Esophagus muscularis mucosa (tissue), 4 donors: ENCODE data around the gene SLC25A3. TPM values are rescaled to one million over a fixed set of nuclear protein-coding genes. Genes with fewer than 3 reads are reported as not detected.
"Not testable (repeated sequence)": the region's sequence is repeated elsewhere in the genome, so short reads cannot be mapped to it uniquely, and the experiment has no call there.

ENCODE experiments used
- DNase-seq: peaks from one replicate; pipeline ENCODE4 v3.0.0-alpha.2; 2017; ENCODE audit errors: extremely low spot score
- H3K27ac ChIP-seq, 4 donors: fragments of 200-600 bp; sonication (generic); replicated peaks in 1 of 4; 1 replicate in 3 of 4; 2 replicates in 1 of 4; pipeline ENCODE4 v1.5.1; 2016 to 2019; ENCODE audit warnings: mild to moderate bottlenecking in 1 of 4
- H3K27me3 ChIP-seq, 4 donors: fragments of 200-600 bp; sonication (generic); one replicate each; pipeline versions ENCODE4 v1.5.1 to v1.6.0; 2016 to 2019
- H3K36me3 ChIP-seq, 4 donors: fragments of 200-600 bp; sonication (generic); one replicate each; pipeline ENCODE4 v1.5.1; 2016 to 2019
- H3K4me1 ChIP-seq, 4 donors: fragments of 200-600 bp; sonication (generic); one replicate each; pipeline ENCODE4 v1.5.1; 2016 to 2019
- H3K4me3 ChIP-seq, 4 donors: fragments of 200-600 bp; sonication (generic); 1 replicate in 2 of 4; 2 replicates in 2 of 4; pipeline ENCODE4 v1.5.1; 2016 to 2019; ENCODE audit warnings: mild to moderate bottlenecking in 4 of 4, moderate library complexity in 1 of 4
- H3K9me3 ChIP-seq, 4 donors: fragments of 200-600 bp; sonication (generic); 1 replicate in 3 of 4; 2 replicates in 1 of 4; pipeline ENCODE4 v1.5.1; 2016 to 2019
- EP300 ChIP-seq: sonication (generic); formaldehyde crosslinking; IDR thresholded peaks from one replicate; pipeline ENCODE4 v1.6.1; 2017; ENCODE audit warnings: antibody characterized with exemption
- POLR2A ChIP-seq: fragments of 450-650 bp; IDR thresholded peaks from one replicate; pipeline ENCODE4 v1.6.1; 2017; ENCODE audit warnings: antibody characterized with exemption, moderate library complexity, mild to moderate bottlenecking, low read depth
- POLR2AphosphoS5 ChIP-seq, 2 donors: sonication (generic); formaldehyde crosslinking; IDR thresholded peaks; one replicate each; pipeline ENCODE4 v1.6.1; 2017; ENCODE audit warnings: antibody characterized with exemption in 2 of 2
- WGBS: methylation state at CpG from one replicate; pipeline ENCODE4 v1.1.5; 2018; 5-methylcytosine and 5-hydroxymethylcytosine counted together
- intact Hi-C: fragments of 100-400 bp; cut with DNase I; formaldehyde crosslinking; loops from one replicate; pipeline ENCODE4 v1.15.1; 2023
- total RNA-seq, 4 donors: library from RNA; depleted of rRNA; stranded (reverse); fragments of >200 nt; gene quantifications; one replicate each; pipeline versions ENCODE4 v1.1.0 to v1.2.1, GENCODE V29; 2016
- TF ChIP-seq, protein P1 (sequence below), 3 experiments: fragments of 200-600 bp in 2 of 3; fragments of 450-650 bp in 1 of 3; sonication (generic) in 2 of 3; IDR thresholded peaks; one replicate each; pipeline ENCODE4 v1.5.1; 2017 to 2019; ENCODE audit warnings: antibody characterized with exemption in 3 of 3, mild to moderate bottlenecking in 2 of 3, moderate library complexity in 1 of 3

SLC25A3 gene
- total RNA-seq, 4 donors from 2014 or later = 505 to 652 (median 520) TPM

DNA sequence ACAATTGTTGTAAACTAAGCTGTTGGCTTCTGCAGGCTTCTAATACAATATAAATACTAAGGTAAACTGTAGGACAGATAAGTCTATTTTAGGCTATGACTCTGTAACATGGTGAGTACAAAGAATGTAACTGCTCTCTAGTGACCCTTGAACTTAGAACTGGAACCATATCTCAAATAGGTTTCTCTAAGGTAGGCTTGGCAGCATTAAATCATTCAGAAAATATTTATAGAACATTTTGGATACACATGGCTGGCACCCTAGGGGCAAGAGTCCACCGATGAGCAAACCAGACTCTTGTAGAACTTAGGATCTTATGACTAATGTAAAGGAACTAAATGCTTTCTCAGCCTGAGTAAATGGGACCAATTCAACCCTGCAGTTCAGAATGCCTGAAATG is 19.4 kb upstream of the SLC25A3 start:
- 92% methylated on average over 1 of the region's 1 CpG for WGBS
- Histone ChIP-seq H3K27ac (no peak overlapping the region), H3K4me1 (no peaks in the 10 kb centered on the region), H3K4me3 (no peak overlapping the region), H3K36me3 (no peaks in the 10 kb centered on the region), H3K27me3 (no peaks in the 10 kb centered on the region), H3K9me3 (no peaks in the 10 kb centered on the region)
- no peak for DNase-seq
- intact Hi-C loops = no loop called here
- TF ChIP-seq, protein P1, sequence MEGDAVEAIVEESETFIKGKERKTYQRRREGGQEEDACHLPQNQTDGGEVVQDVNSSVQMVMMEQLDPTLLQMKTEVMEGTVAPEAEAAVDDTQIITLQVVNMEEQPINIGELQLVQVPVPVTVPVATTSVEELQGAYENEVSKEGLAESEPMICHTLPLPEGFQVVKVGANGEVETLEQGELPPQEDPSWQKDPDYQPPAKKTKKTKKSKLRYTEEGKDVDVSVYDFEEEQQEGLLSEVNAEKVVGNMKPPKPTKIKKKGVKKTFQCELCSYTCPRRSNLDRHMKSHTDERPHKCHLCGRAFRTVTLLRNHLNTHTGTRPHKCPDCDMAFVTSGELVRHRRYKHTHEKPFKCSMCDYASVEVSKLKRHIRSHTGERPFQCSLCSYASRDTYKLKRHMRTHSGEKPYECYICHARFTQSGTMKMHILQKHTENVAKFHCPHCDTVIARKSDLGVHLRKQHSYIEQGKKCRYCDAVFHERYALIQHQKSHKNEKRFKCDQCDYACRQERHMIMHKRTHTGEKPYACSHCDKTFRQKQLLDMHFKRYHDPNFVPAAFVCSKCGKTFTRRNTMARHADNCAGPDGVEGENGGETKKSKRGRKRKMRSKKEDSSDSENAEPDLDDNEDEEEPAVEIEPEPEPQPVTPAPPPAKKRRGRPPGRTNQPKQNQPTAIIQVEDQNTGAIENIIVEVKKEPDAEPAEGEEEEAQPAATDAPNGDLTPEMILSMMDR (IDR thresholded peaks at IDR 0.05) = no peak
- TF ChIP-seq EP300 (no peak), POLR2AphosphoS5 (IDR thresholded peaks at IDR 0.05) (no peak), POLR2A (no peak)

DNA sequence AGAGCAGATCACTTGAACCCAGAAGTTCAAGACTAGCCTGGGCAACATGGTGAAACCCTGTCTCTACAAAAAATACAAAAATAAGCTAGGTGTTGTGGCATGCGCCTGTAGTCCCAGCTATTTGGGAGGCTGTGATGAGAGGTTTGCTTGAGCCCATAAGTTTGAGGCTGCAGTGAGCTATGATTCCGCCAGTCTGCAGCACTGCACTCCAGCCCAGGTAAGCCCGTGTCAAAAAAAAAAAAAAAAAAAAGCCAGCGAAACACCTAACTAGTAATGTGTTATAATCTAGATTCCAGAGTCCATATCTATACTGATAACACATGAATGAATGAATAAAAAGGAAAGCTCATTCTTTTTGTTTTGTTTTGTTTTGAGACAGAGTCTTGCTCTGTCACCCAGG is 18.5 kb upstream of the SLC25A3 start:
- Histone ChIP-seq H3K9me3 (no peaks in the 10 kb centered on the region), H3K27ac (no peak overlapping the region), H3K4me3 (no peak overlapping the region), H3K4me1 (no peaks in the 10 kb centered on the region), H3K36me3 (no peaks in the 10 kb centered on the region), H3K27me3 (no peaks in the 10 kb centered on the region)
- intact Hi-C loops = no loop called here
- 96% methylated on average over 4 of the region's 4 CpGs for WGBS
- TF ChIP-seq EP300 (no peak), POLR2AphosphoS5 (IDR thresholded peaks at IDR 0.05) (no peak), POLR2A (no peak)
- TF ChIP-seq, protein P1 (IDR thresholded peaks at IDR 0.05) = no peak
- no peak for DNase-seq

GRCh38 chr12:98576795-98577194 is 16.7 kb upstream of the SLC25A3 start:
- intact Hi-C loops, DNase-seq, H3K36me3 ChIP-seq, H3K4me3 ChIP-seq, H3K27ac ChIP-seq, H3K9me3 ChIP-seq, H3K4me1 ChIP-seq, H3K27me3 ChIP-seq: not testable (repeated sequence)
- 85% methylated on average over 2 of the region's 2 CpGs for WGBS

GRCh38 chr12:98578392-98578791 is 15.1 kb upstream of the SLC25A3 start:
- intact Hi-C loops = no loop called here
- H3K9me3 ChIP-seq = no peaks in the 10 kb centered on the region
- 80% methylated on average over 1 of the region's 1 CpG for WGBS
- no peak for DNase-seq
- H3K27me3 ChIP-seq = no peaks in the 10 kb centered on the region
- no peak overlapping the region for H3K4me3 ChIP-seq
- no peaks in the 10 kb centered on the region for H3K36me3 ChIP-seq
- no peak overlapping the region for H3K27ac ChIP-seq
- no peak for TF ChIP-seq POLR2A
- no peak for TF ChIP-seq EP300
- TF ChIP-seq POLR2AphosphoS5 (IDR thresholded peaks at IDR 0.05) = no peak
- TF ChIP-seq, protein P1 (IDR thresholded peaks at IDR 0.05) = no peak
- H3K4me1 ChIP-seq = no peaks in the 10 kb centered on the region

GRCh38 chr12:98578821-98579220 is 14.7 kb upstream of the SLC25A3 start:
- Histone ChIP-seq H3K36me3 (no peaks in the 10 kb centered on the region), H3K27ac (no peak overlapping the region), H3K4me1 (no peaks in the 10 kb centered on the region), H3K27me3 (no peaks in the 10 kb centered on the region), H3K4me3 (no peak overlapping the region), H3K9me3 (no peaks in the 10 kb centered on the region)
- WGBS = 70% methylated on average over 2 of the region's 2 CpGs
- intact Hi-C loops = no loop called here
- TF ChIP-seq POLR2AphosphoS5 (IDR thresholded peaks at IDR 0.05) (no peak), EP300 (no peak), POLR2A (no peak)
- TF ChIP-seq, protein P1 (IDR thresholded peaks at IDR 0.05) = no peak
- DNase-seq = no peak
